K562 (cell line): ENCODE measurements around the gene CCND3.

Source experiments
- ELF4 ChIP-seq: fragments of 450-650 bp; formaldehyde crosslinking; IDR thresholded peaks from 2 replicates; pipeline ENCODE4 v1.4.0; 2022; ENCODE audit warnings: missing genetic modification characterization
- ETV5 ChIP-seq: sonication (generic); formaldehyde crosslinking; IDR thresholded peaks from 2 replicates; pipeline ENCODE4 v1.4.0; 2020; ENCODE audit warnings: low read depth, mild to moderate bottlenecking, missing genetic modification reagents
- FOXK1 ChIP-seq: sonication (generic); formaldehyde crosslinking; IDR thresholded peaks from 2 replicates; pipeline ENCODE4 v1.8.0; 2022; ENCODE audit warnings: missing genetic modification reagents, mild to moderate bottlenecking, borderline replicate concordance
- HDAC1 ChIP-seq, 2 experiments: fragments of 450-650 bp; IDR thresholded peaks; 2 replicates each; pipeline ENCODE4 v1.6.1; 2016 to 2017; ENCODE audit warnings: inconsistent platforms in 1 of 2, mild to moderate bottlenecking in 1 of 2, moderate library complexity in 1 of 2
- NR2C2 ChIP-seq, 2 experiments: fragments of 200-800 bp in 1 of 2; sonication (Bioruptor generic) in 1 of 2; sonication (generic) in 1 of 2; formaldehyde crosslinking in 1 of 2; IDR thresholded peaks; 2 replicates each; pipeline versions ENCODE4 v1.6.1 to v1.8.0; 2016 to 2022; ENCODE audit warnings: mild to moderate bottlenecking in 1 of 2, missing compliant biosample characterization in 1 of 2, missing genetic modification characterization in 1 of 2, missing genetic modification reagents in 1 of 2
- TCF7L2 ChIP-seq: fragments of 150-350 bp; IDR thresholded peaks from 2 replicates; pipeline ENCODE4 v1.6.1; 2016; ENCODE audit warnings: low read depth, mild to moderate bottlenecking, low read length, moderate library complexity
- ZNF76 ChIP-seq: fragments of 250-450 bp; sonication (Bioruptor Pico); IDR thresholded peaks from 2 replicates; pipeline ENCODE4 v1.4.0; 2020; ENCODE audit warnings: mild to moderate bottlenecking, moderate library complexity, borderline replicate concordance
- TF ChIP-seq, protein P1 (sequence below): fragments of 450-650 bp; IDR thresholded peaks from 2 replicates; pipeline ENCODE4 v1.6.1; 2016
- TF ChIP-seq, protein P2 (sequence below), 3 experiments: IDR thresholded peaks in 2 of 3; conservative IDR thresholded peaks in 1 of 3; 2 replicates each; pipeline ENCODE4 v1.5.1; 2011 to 2012; ENCODE audit warnings: low read length in 3 of 3, mild to moderate bottlenecking in 3 of 3, control low read depth in 2 of 3, improper control_type of control experiment in 1 of 3, inconsistent platforms in 1 of 3, low read depth in 1 of 3, mixed read lengths in 1 of 3, moderate library complexity in 1 of 3; ENCODE audit not compliant: insufficient read depth in 2 of 3
- TF ChIP-seq, protein P3 (sequence below): sonication (generic); formaldehyde crosslinking; IDR thresholded peaks from 2 replicates; pipeline ENCODE4 v1.8.0; 2022; ENCODE audit warnings: missing genetic modification reagents, mild to moderate bottlenecking, moderate library complexity, borderline replicate concordance
- TF ChIP-seq, protein P4 (sequence below), 2 experiments: fragments of 450-650 bp in 1 of 2; sonication (generic) in 1 of 2; formaldehyde crosslinking in 1 of 2; IDR thresholded peaks; 2 replicates each; pipeline versions ENCODE4 v1.7.1 to v1.9.0; 2016 to 2022; ENCODE audit warnings: inconsistent platforms in 1 of 2, mild to moderate bottlenecking in 1 of 2, missing genetic modification reagents in 1 of 2

DNA sequence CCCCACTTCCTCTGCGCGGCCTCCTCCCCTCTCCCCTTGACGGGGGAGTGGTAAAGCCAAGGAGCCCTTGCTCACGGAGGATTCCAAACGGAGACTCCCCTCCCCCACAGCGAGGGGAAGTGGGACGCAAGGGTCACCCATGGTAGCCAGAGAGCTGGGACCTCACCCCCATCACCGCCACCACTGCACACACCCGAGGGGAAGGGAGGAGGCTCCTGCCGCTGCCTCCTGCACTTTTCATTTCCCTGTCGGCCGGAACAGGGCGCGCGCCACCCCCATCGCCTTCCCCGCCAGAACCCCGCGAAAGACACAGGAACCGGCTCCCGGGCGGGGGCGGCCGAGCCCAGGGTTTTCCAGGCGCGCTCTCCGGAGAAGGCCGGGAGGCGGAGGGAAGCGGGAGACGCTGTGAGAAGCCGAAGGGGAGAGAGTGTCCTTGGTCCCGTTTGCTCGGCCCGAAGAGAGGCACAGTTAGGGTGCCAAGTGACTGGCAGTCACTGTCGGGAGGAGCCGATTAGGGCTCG lies 789 bp downstream of the CCND3 start:
- no peak for TF ChIP-seq NR2C2 (CRISPR knock-in tag; IDR thresholded peaks at IDR 0.05)
- TF ChIP-seq NR2C2 (tag; IDR thresholded peaks at IDR 0.05): no peak
- TF ChIP-seq, protein P1, sequence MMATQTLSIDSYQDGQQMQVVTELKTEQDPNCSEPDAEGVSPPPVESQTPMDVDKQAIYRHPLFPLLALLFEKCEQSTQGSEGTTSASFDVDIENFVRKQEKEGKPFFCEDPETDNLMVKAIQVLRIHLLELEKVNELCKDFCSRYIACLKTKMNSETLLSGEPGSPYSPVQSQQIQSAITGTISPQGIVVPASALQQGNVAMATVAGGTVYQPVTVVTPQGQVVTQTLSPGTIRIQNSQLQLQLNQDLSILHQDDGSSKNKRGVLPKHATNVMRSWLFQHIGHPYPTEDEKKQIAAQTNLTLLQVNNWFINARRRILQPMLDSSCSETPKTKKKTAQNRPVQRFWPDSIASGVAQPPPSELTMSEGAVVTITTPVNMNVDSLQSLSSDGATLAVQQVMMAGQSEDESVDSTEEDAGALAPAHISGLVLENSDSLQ: no peak; the same call in 1 of the 2 replicates
- no peak for TF ChIP-seq ZNF76 (CRISPR knock-in tag)
- TF ChIP-seq, protein P2, sequence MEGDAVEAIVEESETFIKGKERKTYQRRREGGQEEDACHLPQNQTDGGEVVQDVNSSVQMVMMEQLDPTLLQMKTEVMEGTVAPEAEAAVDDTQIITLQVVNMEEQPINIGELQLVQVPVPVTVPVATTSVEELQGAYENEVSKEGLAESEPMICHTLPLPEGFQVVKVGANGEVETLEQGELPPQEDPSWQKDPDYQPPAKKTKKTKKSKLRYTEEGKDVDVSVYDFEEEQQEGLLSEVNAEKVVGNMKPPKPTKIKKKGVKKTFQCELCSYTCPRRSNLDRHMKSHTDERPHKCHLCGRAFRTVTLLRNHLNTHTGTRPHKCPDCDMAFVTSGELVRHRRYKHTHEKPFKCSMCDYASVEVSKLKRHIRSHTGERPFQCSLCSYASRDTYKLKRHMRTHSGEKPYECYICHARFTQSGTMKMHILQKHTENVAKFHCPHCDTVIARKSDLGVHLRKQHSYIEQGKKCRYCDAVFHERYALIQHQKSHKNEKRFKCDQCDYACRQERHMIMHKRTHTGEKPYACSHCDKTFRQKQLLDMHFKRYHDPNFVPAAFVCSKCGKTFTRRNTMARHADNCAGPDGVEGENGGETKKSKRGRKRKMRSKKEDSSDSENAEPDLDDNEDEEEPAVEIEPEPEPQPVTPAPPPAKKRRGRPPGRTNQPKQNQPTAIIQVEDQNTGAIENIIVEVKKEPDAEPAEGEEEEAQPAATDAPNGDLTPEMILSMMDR (IDR thresholded peaks at IDR 0.05 in 2 of 3, conservative IDR thresholded peaks at IDR 0.05 in 1 of 3; ENCODE audit: insufficient read depth in 2 of 3, low read depth in 1 of 3, low read length in 3 of 3): peak in 2 of 3 experiments; percentile 3 to 17; a peak in 2 of 6 replicates
- TF ChIP-seq ELF4: no peak
- no peak for TF ChIP-seq HDAC1 (IDR thresholded peaks at IDR 0.05)
- TF ChIP-seq, protein P3, sequence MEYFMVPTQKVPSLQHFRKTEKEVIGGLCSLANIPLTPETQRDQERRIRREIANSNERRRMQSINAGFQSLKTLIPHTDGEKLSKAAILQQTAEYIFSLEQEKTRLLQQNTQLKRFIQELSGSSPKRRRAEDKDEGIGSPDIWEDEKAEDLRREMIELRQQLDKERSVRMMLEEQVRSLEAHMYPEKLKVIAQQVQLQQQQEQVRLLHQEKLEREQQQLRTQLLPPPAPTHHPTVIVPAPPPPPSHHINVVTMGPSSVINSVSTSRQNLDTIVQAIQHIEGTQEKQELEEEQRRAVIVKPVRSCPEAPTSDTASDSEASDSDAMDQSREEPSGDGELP: peak; percentile 62; the same call in 1 of the 2 replicates
- TF ChIP-seq TCF7L2: no peak
- TF ChIP-seq FOXK1 (CRISPR knock-in tag): no peak
- TF ChIP-seq ETV5 (CRISPR knock-in tag): no peak
- TF ChIP-seq, protein P4, sequence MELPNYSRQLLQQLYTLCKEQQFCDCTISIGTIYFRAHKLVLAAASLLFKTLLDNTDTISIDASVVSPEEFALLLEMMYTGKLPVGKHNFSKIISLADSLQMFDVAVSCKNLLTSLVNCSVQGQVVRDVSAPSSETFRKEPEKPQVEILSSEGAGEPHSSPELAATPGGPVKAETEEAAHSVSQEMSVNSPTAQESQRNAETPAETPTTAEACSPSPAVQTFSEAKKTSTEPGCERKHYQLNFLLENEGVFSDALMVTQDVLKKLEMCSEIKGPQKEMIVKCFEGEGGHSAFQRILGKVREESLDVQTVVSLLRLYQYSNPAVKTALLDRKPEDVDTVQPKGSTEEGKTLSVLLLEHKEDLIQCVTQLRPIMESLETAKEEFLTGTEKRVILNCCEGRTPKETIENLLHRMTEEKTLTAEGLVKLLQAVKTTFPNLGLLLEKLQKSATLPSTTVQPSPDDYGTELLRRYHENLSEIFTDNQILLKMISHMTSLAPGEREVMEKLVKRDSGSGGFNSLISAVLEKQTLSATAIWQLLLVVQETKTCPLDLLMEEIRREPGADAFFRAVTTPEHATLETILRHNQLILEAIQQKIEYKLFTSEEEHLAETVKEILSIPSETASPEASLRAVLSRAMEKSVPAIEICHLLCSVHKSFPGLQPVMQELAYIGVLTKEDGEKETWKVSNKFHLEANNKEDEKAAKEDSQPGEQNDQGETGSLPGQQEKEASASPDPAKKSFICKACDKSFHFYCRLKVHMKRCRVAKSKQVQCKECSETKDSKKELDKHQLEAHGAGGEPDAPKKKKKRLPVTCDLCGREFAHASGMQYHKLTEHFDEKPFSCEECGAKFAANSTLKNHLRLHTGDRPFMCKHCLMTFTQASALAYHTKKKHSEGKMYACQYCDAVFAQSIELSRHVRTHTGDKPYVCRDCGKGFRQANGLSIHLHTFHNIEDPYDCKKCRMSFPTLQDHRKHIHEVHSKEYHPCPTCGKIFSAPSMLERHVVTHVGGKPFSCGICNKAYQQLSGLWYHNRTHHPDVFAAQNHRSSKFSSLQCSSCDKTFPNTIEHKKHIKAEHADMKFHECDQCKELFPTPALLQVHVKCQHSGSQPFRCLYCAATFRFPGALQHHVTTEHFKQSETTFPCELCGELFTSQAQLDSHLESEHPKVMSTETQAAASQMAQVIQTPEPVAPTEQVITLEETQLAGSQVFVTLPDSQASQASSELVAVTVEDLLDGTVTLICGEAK (IDR thresholded peaks at IDR 0.05): 0 out of 2 replicates have a peak, but pooled peaks have one; percentile 42
- TF ChIP-seq, protein P4 (CRISPR knock-in tag; IDR thresholded peaks at IDR 0.05): no peak
